GM12878 (cell line): Measurements from ENCODE around the gene SLC45A3. TPM values are rescaled to one million over a fixed set of nuclear protein-coding genes. Genes with fewer than 3 reads are reported as not detected.
A peak's percentile ranks its signal among the peaks of the same experiment; 100 is the strongest.

Experiments used
- ATAC-seq: fragments of 200-7000 bp; cut with Tn5 transposase; 3 replicates; pipeline ENCODE4 v1.9.1; 2020; ENCODE audit warnings: mild to moderate bottlenecking, moderate library complexity
- BruUV-seq: library from RNA; stranded (reverse); fragments of 400-500 nt; replicated peaks from 2 replicates; lab custom pipeline; 2021; lab: Mats Ljungman, UMichigan
- CTCF ChIA-PET: fragments of 300-600 bp; sonication (Branson Sonifier 250); formaldehyde crosslinking; extraction: SDS; loops from one replicate; lab custom pipeline; 2021; ENCODE audit warnings: inconsistent platforms; lab: Yijun Ruan, JAX
- POLR2A ChIA-PET: fragments of 350-600 bp; formaldehyde crosslinking; extraction: SDS; loops from one replicate; lab custom pipeline; 2021; ENCODE audit warnings: inconsistent platforms; lab: Charles Lee
- RAD21 ChIA-PET: fragments of 300-600 bp; sonication (Branson Sonifier 250); formaldehyde crosslinking; loops from one replicate; lab custom pipeline; 2023; ENCODE audit warnings: antibody characterized with exemption; ENCODE audit not compliant: unreplicated experiment; lab: Charles Lee
- SMC1A ChIA-PET: fragments of 300-600 bp; sonication (Branson Sonifier 250); formaldehyde crosslinking; loops from one replicate; lab custom pipeline; 2023; ENCODE audit not compliant: unreplicated experiment, uncharacterized antibody; lab: Charles Lee
- DNase-seq: peaks from one replicate; pipeline ENCODE4 v3.0.0-alpha.2; 2011; ENCODE audit warnings: low read depth, low spot score
- FAIRE-seq: peaks from 3 replicates; lab custom pipeline; 2011; peaks lifted over from hg19 to GRCh38; lab: Jason Lieb, UNC
- H2AFZ ChIP-seq: 2 replicates; pipeline ENCODE4 v1.6.0; 2011; ENCODE audit warnings: low read depth, low read length, control low read depth; ENCODE audit not compliant: control insufficient read depth
- H3K27ac ChIP-seq: 2 replicates; pipeline ENCODE4 v1.5.1; 2011; ENCODE audit warnings: control low read depth; ENCODE audit not compliant: control insufficient read depth, insufficient read depth
- H3K27me3 ChIP-seq, 2 experiments: replicated peaks in 1 of 2; 2 replicates each; pipeline versions ENCODE4 v1.6.0 to v1.6.1; 2011; ENCODE audit warnings: low read length in 1 of 2; ENCODE audit not compliant: control insufficient read depth in 2 of 2, insufficient read depth in 2 of 2
- H3K36me3 ChIP-seq, 2 experiments: 2 replicates each; pipeline ENCODE4 v1.5.1; 2011; ENCODE audit warnings: low read length in 1 of 2; ENCODE audit not compliant: control insufficient read depth in 2 of 2, insufficient read depth in 2 of 2
- H3K4me1 ChIP-seq: 2 replicates; pipeline ENCODE4 v1.6.1; 2011; ENCODE audit warnings: mild to moderate bottlenecking, low read length, moderate library complexity, mixed read lengths; ENCODE audit not compliant: control insufficient read depth, insufficient read depth
- H3K4me2 ChIP-seq: 2 replicates; pipeline ENCODE4 v1.6.0; 2011; ENCODE audit warnings: control low read depth; ENCODE audit not compliant: control insufficient read depth, insufficient read depth
- H3K4me3 ChIP-seq: fragments of 200-600 bp; sonication (generic); 2 replicates; pipeline ENCODE4 v1.5.1; 2016
- H3K79me2 ChIP-seq: 2 replicates; pipeline ENCODE4 v1.6.0; 2011; ENCODE audit warnings: low read length; ENCODE audit not compliant: control insufficient read depth, insufficient read depth
- H3K9ac ChIP-seq: 2 replicates; pipeline ENCODE4 v1.8.0; 2011; ENCODE audit warnings: low read length, control low read depth, mixed read lengths; ENCODE audit not compliant: control insufficient read depth, insufficient read depth
- H3K9me3 ChIP-seq: replicated peaks from 3 replicates; pipeline ENCODE4 v1.5.1; 2011; ENCODE audit warnings: mild to moderate bottlenecking, low read length; ENCODE audit not compliant: control insufficient read depth, insufficient read depth
- H4K20me1 ChIP-seq: 2 replicates; pipeline ENCODE4 v1.6.0; 2011; ENCODE audit not compliant: control insufficient read depth, insufficient read depth
- NFIC ChIP-seq: IDR thresholded peaks from 2 replicates; pipeline ENCODE4 v1.6.1; 2012; ENCODE audit warnings: low read depth, mild to moderate bottlenecking, inconsistent platforms, low read length, moderate library complexity
- NFXL1 ChIP-seq: fragments of 450-650 bp; IDR thresholded peaks from 2 replicates; pipeline ENCODE4 v1.6.1; 2017; ENCODE audit warnings: antibody characterized with exemption, mild to moderate bottlenecking, borderline replicate concordance
- SREBF2 ChIP-seq: IDR thresholded peaks from 2 replicates; pipeline ENCODE4 v1.6.1; 2012; ENCODE audit warnings: mild to moderate bottlenecking, low read length
- TARDBP ChIP-seq: IDR thresholded peaks from 2 replicates; pipeline ENCODE4 v1.6.1; 2016; ENCODE audit warnings: borderline replicate concordance
- TCF3 ChIP-seq: IDR thresholded peaks from 2 replicates; pipeline ENCODE4 v1.6.1; 2012; ENCODE audit warnings: low read depth, mild to moderate bottlenecking, low read length, borderline replicate concordance; ENCODE audit not compliant: insufficient read depth
- ZZZ3 ChIP-seq: IDR thresholded peaks from 2 replicates; pipeline ENCODE4 v1.6.1; 2011; ENCODE audit warnings: low read depth; ENCODE audit not compliant: control insufficient read depth, insufficient read length
- WGBS: methylation state at CpG from one replicate; pipeline ENCODE4 v1.1.6; 2016; ENCODE audit warnings: low lambda C conversion rate; ENCODE audit not compliant: insufficient replicate concordance, insufficient coverage; ENCODE audit errors: missing lambda C conversion rate; 5-methylcytosine and 5-hydroxymethylcytosine counted together
- in situ Hi-C: fragments of 300-500 bp; cut with MboI; formaldehyde crosslinking; loops from 9 replicates; pipeline ENCODE4 v1.14.3; 2018; ENCODE audit warnings: mixed read lengths
- intact Hi-C: fragments of 100-400 bp; cut with micrococcal nuclease; formaldehyde crosslinking; loops from one replicate; pipeline ENCODE4 v1.14.2; 2022; ENCODE audit not compliant: unreplicated experiment
- polyA plus RNA-seq, 11 experiments: library from polyadenylated mRNA; depleted of rRNA in 4 of 11; unstranded in 6 of 11; stranded (reverse) in 5 of 11; fragments of >200 nt; fragmentation: Nextera tagmentation in 4 of 11; fragmentation: Illumina TruSeq in 1 of 11; extraction: Ambion mirVana in 4 of 11; extraction: Trizol in 1 of 11; gene quantifications; 1 replicate in 1 of 11; 2 replicates in 10 of 11; pipeline versions ENCODE4 v1.2.1 to v1.2.3, GENCODE V29; 2011 to 2016; ENCODE audit warnings: inconsistent platforms in 2 of 11, missing spikeins in 2 of 11, low read depth in 1 of 11
- total RNA-seq, 4 experiments: library from RNA; depleted of rRNA in 3 of 4; stranded (reverse); fragments of >200 nt in 3 of 4; fragmentation: Illumina TruSeq in 1 of 4; extraction: Trizol in 1 of 4; gene quantifications; 2 replicates each; pipeline versions ENCODE4 v1.2.1 to v1.2.3, GENCODE V29; 2013 to 2021
- TF ChIP-seq, protein P1 (sequence below): fragments of 450-650 bp; IDR thresholded peaks from 2 replicates; pipeline ENCODE4 v1.6.1; 2017; ENCODE audit warnings: mild to moderate bottlenecking, moderate library complexity
- TF ChIP-seq, protein P2 (sequence below): fragments of 450-650 bp; IDR thresholded peaks from 2 replicates; pipeline ENCODE4 v1.6.1; 2018; ENCODE audit warnings: borderline replicate concordance, mild to moderate bottlenecking; ENCODE audit not compliant: partially characterized antibody
- TF ChIP-seq, protein P3 (sequence below): IDR thresholded peaks from 2 replicates; pipeline ENCODE4 v1.6.1; 2011; ENCODE audit warnings: low read depth, mild to moderate bottlenecking, low read length, moderate library complexity, borderline replicate concordance; ENCODE audit errors: extremely low read depth
- TF ChIP-seq, protein P4 (sequence below): fragments of 450-650 bp; IDR thresholded peaks from 2 replicates; pipeline ENCODE4 v1.6.1; 2018; ENCODE audit warnings: mild to moderate bottlenecking, low read depth, moderate library complexity; ENCODE audit not compliant: partially characterized antibody
- TF ChIP-seq, protein P5 (sequence below): IDR thresholded peaks from 2 replicates; pipeline ENCODE4 v1.6.1; 2011; ENCODE audit warnings: borderline replicate concordance, low read depth, mild to moderate bottlenecking, moderate library complexity, low read length; ENCODE audit not compliant: insufficient read depth, poor library complexity, severe bottlenecking

Gene SLC45A3
- total and polyA plus RNA-seq, 10 of the 15 experiments (the other 5 are each of a cell fraction or from before 2014, with no cell fraction given): 0.26 to 10.3 (median 4.1) TPM

DNA sequence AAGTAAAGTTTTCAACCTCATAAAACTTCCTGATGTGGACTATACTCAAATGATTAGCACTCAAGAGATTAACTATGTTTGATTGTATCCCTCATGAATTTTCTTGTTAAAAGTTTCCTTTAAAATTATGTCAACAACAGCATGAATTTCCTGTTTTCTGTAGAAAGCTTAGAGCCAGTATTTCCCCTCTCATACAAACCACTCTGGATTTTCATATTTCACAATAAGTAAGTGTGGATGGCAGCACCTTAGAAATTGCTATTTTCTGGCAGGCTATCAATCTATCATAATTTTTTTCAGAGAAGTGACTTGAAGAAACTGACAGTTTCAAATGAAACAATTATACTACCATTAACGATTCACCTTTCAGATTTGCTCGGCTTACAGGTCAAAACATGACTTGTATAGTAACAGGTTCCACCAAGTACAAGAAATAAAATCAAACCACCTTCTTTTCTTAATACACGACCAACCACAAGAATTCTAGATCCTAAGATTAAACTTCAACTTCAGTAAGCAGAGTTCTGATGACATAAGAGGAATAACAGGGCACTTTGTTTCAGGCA, 69.3 kb downstream of the SLC45A3 start:
- no peaks in the 10 kb centered on the region for H3K27me3 ChIP-seq
- no peak for FAIRE-seq
- no peaks in the 10 kb centered on the region for H4K20me1 ChIP-seq
- no peak overlapping the region for H3K4me3 ChIP-seq
- CTCF ChIA-PET: no interaction called here
- H2AFZ ChIP-seq: no peak overlapping the region
- POLR2A ChIA-PET: no interaction called here
- no peak overlapping the region for H3K9ac ChIP-seq
- no peak for DNase-seq
- WGBS: 22% methylated on average over 3 of the region's 3 CpGs
- H3K27ac ChIP-seq: no peak overlapping the region
- H3K4me2 ChIP-seq: peak overlapping the region; percentile 15; the same call in 1 of the 2 replicates
- in situ Hi-C loops (no loop called here), intact Hi-C loops (no loop called here)
- H3K4me1 ChIP-seq: peaks cover 3% of the 10 kb centered on the region; the same call in 1 of the 2 replicates
- BruUV-seq: no TSS peak
- RAD21 ChIA-PET: no interaction called here
- ATAC-seq: peak; percentile 25; the same call in 2 of the 3 replicates
- H3K36me3 ChIP-seq: peaks cover 2 to 16% of the 10 kb centered on the region in 2 experiments
- SMC1A ChIA-PET: interaction anchor here (1.8 to 3.6 kb wide), 2 partner anchors 10 to 18 kb away, joined by 9 to 12 read pairs; no protein-coding TSS in a partner anchor
- H3K79me2 ChIP-seq: peaks cover 7% of the 10 kb centered on the region
- H3K9me3 ChIP-seq: no peaks in the 10 kb centered on the region; the same call in 2 of the 3 replicates
- TF ChIP-seq SREBF2 (no peak), NFIC (no peak), TCF3 (no peak), ZZZ3 (no peak), TARDBP (no peak), NFXL1 (no peak)
- TF ChIP-seq, protein P1, sequence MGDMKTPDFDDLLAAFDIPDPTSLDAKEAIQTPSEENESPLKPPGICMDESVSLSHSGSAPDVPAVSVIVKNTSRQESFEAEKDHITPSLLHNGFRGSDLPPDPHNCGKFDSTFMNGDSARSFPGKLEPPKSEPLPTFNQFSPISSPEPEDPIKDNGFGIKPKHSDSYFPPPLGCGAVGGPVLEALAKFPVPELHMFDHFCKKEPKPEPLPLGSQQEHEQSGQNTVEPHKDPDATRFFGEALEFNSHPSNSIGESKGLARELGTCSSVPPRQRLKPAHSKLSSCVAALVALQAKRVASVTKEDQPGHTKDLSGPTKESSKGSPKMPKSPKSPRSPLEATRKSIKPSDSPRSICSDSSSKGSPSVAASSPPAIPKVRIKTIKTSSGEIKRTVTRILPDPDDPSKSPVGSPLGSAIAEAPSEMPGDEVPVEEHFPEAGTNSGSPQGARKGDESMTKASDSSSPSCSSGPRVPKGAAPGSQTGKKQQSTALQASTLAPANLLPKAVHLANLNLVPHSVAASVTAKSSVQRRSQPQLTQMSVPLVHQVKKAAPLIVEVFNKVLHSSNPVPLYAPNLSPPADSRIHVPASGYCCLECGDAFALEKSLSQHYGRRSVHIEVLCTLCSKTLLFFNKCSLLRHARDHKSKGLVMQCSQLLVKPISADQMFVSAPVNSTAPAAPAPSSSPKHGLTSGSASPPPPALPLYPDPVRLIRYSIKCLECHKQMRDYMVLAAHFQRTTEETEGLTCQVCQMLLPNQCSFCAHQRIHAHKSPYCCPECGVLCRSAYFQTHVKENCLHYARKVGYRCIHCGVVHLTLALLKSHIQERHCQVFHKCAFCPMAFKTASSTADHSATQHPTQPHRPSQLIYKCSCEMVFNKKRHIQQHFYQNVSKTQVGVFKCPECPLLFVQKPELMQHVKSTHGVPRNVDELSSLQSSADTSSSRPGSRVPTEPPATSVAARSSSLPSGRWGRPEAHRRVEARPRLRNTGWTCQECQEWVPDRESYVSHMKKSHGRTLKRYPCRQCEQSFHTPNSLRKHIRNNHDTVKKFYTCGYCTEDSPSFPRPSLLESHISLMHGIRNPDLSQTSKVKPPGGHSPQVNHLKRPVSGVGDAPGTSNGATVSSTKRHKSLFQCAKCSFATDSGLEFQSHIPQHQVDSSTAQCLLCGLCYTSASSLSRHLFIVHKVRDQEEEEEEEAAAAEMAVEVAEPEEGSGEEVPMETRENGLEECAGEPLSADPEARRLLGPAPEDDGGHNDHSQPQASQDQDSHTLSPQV: no peak
- TF ChIP-seq, protein P2, sequence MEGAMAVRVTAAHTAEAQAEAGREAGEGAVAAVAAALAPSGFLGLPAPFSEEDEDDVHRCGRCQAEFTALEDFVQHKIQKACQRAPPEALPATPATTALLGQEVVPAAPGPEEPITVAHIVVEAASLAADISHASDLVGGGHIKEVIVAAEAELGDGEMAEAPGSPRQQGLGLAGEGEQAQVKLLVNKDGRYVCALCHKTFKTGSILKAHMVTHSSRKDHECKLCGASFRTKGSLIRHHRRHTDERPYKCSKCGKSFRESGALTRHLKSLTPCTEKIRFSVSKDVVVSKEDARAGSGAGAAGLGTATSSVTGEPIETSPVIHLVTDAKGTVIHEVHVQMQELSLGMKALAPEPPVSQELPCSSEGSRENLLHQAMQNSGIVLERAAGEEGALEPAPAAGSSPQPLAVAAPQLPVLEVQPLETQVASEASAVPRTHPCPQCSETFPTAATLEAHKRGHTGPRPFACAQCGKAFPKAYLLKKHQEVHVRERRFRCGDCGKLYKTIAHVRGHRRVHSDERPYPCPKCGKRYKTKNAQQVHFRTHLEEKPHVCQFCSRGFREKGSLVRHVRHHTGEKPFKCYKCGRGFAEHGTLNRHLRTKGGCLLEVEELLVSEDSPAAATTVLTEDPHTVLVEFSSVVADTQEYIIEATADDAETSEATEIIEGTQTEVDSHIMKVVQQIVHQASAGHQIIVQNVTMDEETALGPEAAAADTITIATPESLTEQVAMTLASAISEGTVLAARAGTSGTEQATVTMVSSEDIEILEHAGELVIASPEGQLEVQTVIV: no peak
- TF ChIP-seq, protein P3, sequence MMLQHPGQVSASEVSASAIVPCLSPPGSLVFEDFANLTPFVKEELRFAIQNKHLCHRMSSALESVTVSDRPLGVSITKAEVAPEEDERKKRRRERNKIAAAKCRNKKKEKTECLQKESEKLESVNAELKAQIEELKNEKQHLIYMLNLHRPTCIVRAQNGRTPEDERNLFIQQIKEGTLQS: no peak
- TF ChIP-seq, protein P4, sequence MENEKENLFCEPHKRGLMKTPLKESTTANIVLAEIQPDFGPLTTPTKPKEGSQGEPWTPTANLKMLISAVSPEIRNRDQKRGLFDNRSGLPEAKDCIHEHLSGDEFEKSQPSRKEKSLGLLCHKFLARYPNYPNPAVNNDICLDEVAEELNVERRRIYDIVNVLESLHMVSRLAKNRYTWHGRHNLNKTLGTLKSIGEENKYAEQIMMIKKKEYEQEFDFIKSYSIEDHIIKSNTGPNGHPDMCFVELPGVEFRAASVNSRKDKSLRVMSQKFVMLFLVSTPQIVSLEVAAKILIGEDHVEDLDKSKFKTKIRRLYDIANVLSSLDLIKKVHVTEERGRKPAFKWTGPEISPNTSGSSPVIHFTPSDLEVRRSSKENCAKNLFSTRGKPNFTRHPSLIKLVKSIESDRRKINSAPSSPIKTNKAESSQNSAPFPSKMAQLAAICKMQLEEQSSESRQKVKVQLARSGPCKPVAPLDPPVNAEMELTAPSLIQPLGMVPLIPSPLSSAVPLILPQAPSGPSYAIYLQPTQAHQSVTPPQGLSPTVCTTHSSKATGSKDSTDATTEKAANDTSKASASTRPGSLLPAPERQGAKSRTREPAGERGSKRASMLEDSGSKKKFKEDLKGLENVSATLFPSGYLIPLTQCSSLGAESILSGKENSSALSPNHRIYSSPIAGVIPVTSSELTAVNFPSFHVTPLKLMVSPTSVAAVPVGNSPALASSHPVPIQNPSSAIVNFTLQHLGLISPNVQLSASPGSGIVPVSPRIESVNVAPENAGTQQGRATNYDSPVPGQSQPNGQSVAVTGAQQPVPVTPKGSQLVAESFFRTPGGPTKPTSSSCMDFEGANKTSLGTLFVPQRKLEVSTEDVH: no peak
- TF ChIP-seq, protein P5, sequence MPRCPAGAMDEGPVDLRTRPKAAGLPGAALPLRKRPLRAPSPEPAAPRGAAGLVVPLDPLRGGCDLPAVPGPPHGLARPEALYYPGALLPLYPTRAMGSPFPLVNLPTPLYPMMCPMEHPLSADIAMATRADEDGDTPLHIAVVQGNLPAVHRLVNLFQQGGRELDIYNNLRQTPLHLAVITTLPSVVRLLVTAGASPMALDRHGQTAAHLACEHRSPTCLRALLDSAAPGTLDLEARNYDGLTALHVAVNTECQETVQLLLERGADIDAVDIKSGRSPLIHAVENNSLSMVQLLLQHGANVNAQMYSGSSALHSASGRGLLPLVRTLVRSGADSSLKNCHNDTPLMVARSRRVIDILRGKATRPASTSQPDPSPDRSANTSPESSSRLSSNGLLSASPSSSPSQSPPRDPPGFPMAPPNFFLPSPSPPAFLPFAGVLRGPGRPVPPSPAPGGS: no peak
